Activated naive CD4-positive, alpha-beta T cell treated with anti-CD3 and anti-CD28 coated beads for 36 hours (primary cell): Measurements from ENCODE around the gene PIEZO1. TPM values are rescaled to one million over a fixed set of nuclear protein-coding genes. Genes with fewer than 3 reads are reported as not detected.

Experiments
- CTCF ChIA-PET: fragments of 350-600 bp; sonication (Branson Sonifier 250); formaldehyde crosslinking; loops from one replicate; lab custom pipeline; 2021; ENCODE audit warnings: antibody characterized with exemption; lab: Charles Lee
- DNase-seq: peaks from one replicate; pipeline ENCODE4 v3.0.0-alpha.2; 2020
- H3K27ac Mint-ChIP-seq: one replicate; pipeline ENCODE4 v1.8.0; 2021; ENCODE audit warnings: mild to moderate bottlenecking, mixed read lengths
- H3K27me3 Mint-ChIP-seq: one replicate; pipeline ENCODE4 v1.8.0; 2021; ENCODE audit warnings: low read depth, mixed read lengths
- H3K36me3 Mint-ChIP-seq: one replicate; pipeline ENCODE4 v1.8.0; 2021; ENCODE audit warnings: low read depth, mixed read lengths
- H3K4me1 Mint-ChIP-seq: one replicate; pipeline ENCODE4 v1.8.0; 2021; ENCODE audit warnings: low read depth, mixed read lengths
- H3K4me3 Mint-ChIP-seq: one replicate; pipeline ENCODE4 v1.8.0; 2021; ENCODE audit warnings: mild to moderate bottlenecking, moderate library complexity, mixed read lengths
- H3K9me3 Mint-ChIP-seq: one replicate; pipeline ENCODE4 v1.8.0; 2021; ENCODE audit warnings: mixed read lengths
- intact Hi-C: fragments of 100-400 bp; cut with micrococcal nuclease; formaldehyde crosslinking; loops from one replicate; pipeline ENCODE4 v1.15.1; 2023
- total RNA-seq, 2 experiments: library from RNA; stranded (reverse); gene quantifications; one replicate each; pipeline ENCODE4 v1.2.3, GENCODE V29; 2021

The PIEZO1 gene
- total RNA-seq, 2 experiments from 2014 or later, result 78.2 to 80.1 TPM

DNA sequence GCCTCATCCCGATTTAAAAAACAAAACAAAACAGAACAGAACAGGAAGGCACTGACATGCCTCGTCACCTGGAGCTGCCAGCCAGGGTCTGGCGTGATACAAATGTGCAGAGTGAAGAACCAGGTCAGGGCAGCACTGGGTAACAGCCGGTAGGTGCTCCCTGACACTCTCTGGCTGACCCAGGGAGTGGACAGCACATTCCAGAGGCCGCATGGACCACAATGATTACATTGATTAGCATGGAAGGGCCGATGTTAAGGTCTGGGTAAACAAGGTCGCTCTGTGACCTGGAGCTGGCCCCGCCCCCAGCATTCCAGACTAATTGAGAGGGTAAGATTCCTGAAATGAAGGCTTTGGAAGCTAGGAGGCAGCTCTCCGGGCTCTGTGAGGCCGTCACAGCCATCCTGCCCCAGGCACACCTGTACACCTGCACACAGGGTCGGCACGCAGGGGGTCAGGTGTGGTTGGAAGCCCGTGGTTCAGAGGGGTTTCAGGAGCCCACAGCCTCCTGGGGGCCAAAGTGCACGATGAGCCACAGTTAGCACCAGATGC, 21.4 kb downstream of the PIEZO1 start:
- DNase-seq, result no peak
- CTCF ChIA-PET, result interaction anchor here (0.6 kb wide), 1 partner anchor 271 kb away, joined by 4 read pairs; no protein-coding TSS in a partner anchor
- no peaks in the 10 kb centered on the region for H3K9me3 Mint-ChIP-seq
- no peak overlapping the region for H3K4me3 Mint-ChIP-seq
- peaks cover 1% of the 10 kb centered on the region for H3K36me3 Mint-ChIP-seq
- intact Hi-C loops, result no loop called here
- H3K27ac Mint-ChIP-seq, result no peak overlapping the region
- H3K4me1 Mint-ChIP-seq, result peaks cover 18% of the 10 kb centered on the region
- H3K27me3 Mint-ChIP-seq, result no peaks in the 10 kb centered on the region

DNA sequence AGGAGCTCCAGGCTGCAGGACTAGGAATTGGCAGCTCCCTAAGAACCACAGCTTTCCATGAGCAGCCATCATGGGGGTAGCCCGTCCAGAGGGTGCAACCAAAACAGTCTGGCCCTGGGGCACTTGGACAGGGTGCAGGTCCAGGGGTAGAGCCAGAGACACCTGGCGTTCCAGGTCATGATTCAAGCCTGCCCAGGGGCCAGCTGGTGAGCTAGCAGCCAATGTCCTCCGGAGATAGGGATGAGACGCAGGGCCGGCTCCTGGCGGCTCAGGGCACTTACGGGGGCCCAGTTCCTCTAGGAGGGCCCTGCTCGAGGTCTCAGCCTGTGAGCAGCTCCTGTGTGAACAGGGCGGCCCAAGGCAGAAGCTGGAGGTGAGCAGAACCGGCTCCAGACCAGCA, 22.1 kb downstream of the PIEZO1 start:
- intact Hi-C loops, result no loop called here
- H3K27ac Mint-ChIP-seq, result no peak overlapping the region
- no peak overlapping the region for H3K4me3 Mint-ChIP-seq
- H3K4me1 Mint-ChIP-seq, result peaks cover 19% of the 10 kb centered on the region
- H3K9me3 Mint-ChIP-seq, result no peaks in the 10 kb centered on the region
- H3K27me3 Mint-ChIP-seq, result no peaks in the 10 kb centered on the region
- H3K36me3 Mint-ChIP-seq, result peaks cover 1% of the 10 kb centered on the region
- CTCF ChIA-PET, result interaction anchor here (0.6 to 1.2 kb wide), 3 partner anchors 25 to 270 kb away, joined by 4 read pairs; no protein-coding TSS in a partner anchor
- DNase-seq, result no peak

DNA sequence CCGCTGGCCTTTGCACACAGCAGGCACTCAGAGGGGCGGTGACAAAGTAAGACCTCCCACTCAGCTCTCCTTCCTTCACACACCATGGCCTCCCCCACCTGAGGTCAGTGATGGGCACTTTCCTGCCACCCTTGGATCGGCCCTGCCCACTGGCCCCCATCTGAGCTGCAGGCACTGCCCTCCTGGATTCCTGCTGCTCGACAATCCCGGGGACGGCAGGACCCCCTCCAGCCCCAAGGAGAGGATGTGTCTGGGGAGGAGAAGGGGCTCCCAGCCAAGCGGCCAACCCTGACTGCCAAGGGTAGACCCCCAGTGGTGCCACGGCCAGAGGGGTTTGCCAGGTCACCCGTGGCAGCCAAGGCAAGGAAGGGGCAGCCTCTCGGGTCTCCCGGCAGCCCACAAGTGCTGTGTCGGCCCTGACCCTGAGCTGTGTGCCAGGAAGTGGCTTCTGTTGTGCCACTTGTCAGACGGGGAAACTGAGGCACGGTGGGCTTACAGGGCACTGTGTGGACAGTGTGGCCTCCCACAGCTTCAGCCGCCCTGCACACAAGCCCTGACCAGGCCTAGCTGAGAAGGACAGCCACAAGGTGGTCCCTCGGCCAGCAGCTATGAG, 22.7 kb downstream of the PIEZO1 start:
- no peak overlapping the region for H3K4me3 Mint-ChIP-seq
- CTCF ChIA-PET, result interaction anchor here (0.6 to 1.2 kb wide), 2 partner anchors 25 to 213 kb away, joined by 4 read pairs; no protein-coding TSS in a partner anchor

DNA sequence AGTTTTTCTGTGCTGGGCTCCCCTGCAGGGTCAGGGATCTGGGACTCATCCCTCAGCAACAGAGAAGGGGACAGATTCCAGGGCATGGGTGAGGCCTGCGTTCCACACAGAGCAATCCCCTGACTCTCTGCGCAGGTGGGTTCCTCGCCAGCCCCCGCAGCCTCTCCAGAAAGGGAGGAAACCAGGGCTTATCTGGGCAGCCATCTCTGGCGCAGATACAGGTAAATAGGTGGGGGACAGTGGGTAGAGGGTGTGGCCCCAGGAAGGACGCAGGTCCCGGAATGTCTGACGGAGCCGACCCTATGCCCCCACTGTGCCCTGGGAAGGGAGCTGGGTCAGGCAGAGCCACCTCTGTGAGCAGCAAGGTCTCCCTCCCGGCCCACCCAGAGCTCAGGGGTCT, 23.2 kb downstream of the PIEZO1 start:
- H3K27me3 Mint-ChIP-seq, result no peaks in the 10 kb centered on the region
- no peak overlapping the region for H3K27ac Mint-ChIP-seq
- intact Hi-C loops, result no loop called here
- no peaks in the 10 kb centered on the region for H3K9me3 Mint-ChIP-seq
- H3K36me3 Mint-ChIP-seq, result peaks cover 1% of the 10 kb centered on the region
- no peak for DNase-seq
- CTCF ChIA-PET, result interaction anchor here (1.2 kb wide), 1 partner anchor 24 kb away, joined by 4 read pairs; no protein-coding TSS in a partner anchor
- H3K4me1 Mint-ChIP-seq, result peaks cover 14% of the 10 kb centered on the region
- H3K4me3 Mint-ChIP-seq, result no peak overlapping the region

More for the DNA sequence above, 22.7 kb downstream of the PIEZO1 start:
- no peaks in the 10 kb centered on the region for H3K9me3 Mint-ChIP-seq
- H3K27me3 Mint-ChIP-seq, result no peaks in the 10 kb centered on the region
- intact Hi-C loops, result no loop called here
- DNase-seq, result no peak
- peaks cover 18% of the 10 kb centered on the region for H3K4me1 Mint-ChIP-seq
- no peak overlapping the region for H3K27ac Mint-ChIP-seq
- peaks cover 1% of the 10 kb centered on the region for H3K36me3 Mint-ChIP-seq

DNA sequence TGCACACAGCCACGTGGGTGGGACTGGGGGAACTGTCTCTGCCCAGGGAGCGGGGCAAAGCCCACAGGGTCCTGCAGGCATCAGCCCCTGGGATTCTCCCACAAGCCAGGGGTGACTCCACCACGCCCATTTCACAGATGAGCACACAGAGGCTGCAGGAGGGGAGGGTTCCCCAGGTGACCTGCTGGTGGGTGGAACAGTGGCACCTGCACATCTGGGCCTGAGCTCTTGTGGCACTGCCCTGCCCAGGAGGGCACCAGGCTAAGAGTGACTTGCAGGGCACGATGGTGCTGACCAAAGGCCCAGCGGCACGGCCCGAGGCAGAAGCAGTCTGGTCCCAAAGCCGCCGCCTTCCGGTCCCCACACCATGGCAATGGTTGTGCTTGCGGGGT, 23.9 kb downstream of the PIEZO1 start:
- H3K9me3 Mint-ChIP-seq, result no peaks in the 10 kb centered on the region
- no peak overlapping the region for H3K4me3 Mint-ChIP-seq
- DNase-seq, result no peak
- H3K36me3 Mint-ChIP-seq, result peaks cover 1% of the 10 kb centered on the region
- peaks cover 10% of the 10 kb centered on the region for H3K4me1 Mint-ChIP-seq
- H3K27ac Mint-ChIP-seq, result no peak overlapping the region
- CTCF ChIA-PET, result no interaction called here
- intact Hi-C loops, result no loop called here
- H3K27me3 Mint-ChIP-seq, result no peaks in the 10 kb centered on the region

DNA sequence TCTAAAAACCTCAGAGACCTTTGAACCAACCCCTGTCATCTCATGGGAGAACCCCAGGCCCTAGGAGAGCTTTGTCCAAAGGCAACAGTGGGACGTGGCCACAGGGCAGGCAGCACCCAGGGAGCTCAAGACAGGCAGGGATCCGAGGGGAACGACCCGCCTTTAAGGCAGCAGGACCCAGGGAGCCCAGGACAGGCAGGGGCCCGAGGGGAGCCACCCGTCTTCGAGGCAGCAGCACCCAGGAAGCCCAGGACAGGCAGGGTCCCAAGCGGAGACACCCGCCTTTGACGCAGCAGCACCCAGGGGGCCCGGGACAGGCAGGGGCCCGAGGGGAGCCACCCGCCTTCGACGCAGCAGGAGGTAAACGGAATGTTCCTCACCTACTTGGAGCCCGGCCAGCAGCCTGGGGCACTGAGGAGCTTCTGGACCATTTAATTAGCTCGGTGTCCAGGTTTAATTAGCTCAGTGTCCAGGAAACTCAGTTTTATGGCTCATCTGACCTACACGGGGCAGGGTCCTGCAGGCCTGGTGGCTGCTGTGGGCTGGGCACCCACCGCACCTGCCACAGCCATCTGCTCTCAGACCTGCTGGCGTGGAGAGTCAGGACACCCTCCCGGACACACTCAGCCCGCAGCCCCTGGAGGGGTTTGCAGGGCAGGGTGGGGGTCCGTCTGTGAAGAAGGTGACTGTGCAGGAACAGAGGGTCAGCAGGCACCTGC, 24.4 kb downstream of the PIEZO1 start:
- H3K4me1 Mint-ChIP-seq, result peaks cover 9% of the 10 kb centered on the region

DNA sequence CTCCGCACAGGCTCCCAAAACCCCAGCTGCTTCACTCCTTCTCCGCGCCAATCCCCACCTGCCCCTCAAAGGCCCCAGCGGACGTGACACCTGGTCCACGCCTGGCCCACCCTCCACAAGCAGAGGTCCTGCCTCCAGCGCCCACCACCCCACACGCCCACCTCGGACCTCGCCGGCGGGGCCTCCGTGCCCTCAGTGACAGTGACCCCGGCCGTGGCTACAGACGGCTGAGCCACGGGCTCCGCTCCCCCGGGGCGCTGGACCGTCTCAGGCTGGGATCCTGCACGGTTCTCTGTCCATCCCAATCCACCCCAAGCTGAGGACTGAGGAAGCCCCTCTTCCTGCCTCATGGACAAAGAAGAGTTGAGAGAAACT, 25.1 kb downstream of the PIEZO1 start:
- H3K27me3 Mint-ChIP-seq, result no peaks in the 10 kb centered on the region
- intact Hi-C loops, result no loop called here
- no peak overlapping the region for H3K27ac Mint-ChIP-seq
- no peaks in the 10 kb centered on the region for H3K9me3 Mint-ChIP-seq
- no peak for DNase-seq
- CTCF ChIA-PET, result interaction anchor here (1.3 kb wide), 2 partner anchors 15 to 37 kb away, joined by 4 read pairs; no protein-coding TSS in a partner anchor
- peaks cover 11% of the 10 kb centered on the region for H3K4me1 Mint-ChIP-seq
- H3K4me3 Mint-ChIP-seq, result no peak overlapping the region
- H3K36me3 Mint-ChIP-seq, result peaks cover 1% of the 10 kb centered on the region

More for the DNA sequence above, 24.4 kb downstream of the PIEZO1 start:
- Mint-ChIP-seq H3K36me3 (peaks cover 1% of the 10 kb centered on the region), H3K27ac (no peak overlapping the region), H3K4me3 (no peak overlapping the region), H3K27me3 (no peaks in the 10 kb centered on the region), H3K9me3 (no peaks in the 10 kb centered on the region)
- intact Hi-C loops, result no loop called here
- CTCF ChIA-PET, result no interaction called here
- DNase-seq, result no peak

DNA sequence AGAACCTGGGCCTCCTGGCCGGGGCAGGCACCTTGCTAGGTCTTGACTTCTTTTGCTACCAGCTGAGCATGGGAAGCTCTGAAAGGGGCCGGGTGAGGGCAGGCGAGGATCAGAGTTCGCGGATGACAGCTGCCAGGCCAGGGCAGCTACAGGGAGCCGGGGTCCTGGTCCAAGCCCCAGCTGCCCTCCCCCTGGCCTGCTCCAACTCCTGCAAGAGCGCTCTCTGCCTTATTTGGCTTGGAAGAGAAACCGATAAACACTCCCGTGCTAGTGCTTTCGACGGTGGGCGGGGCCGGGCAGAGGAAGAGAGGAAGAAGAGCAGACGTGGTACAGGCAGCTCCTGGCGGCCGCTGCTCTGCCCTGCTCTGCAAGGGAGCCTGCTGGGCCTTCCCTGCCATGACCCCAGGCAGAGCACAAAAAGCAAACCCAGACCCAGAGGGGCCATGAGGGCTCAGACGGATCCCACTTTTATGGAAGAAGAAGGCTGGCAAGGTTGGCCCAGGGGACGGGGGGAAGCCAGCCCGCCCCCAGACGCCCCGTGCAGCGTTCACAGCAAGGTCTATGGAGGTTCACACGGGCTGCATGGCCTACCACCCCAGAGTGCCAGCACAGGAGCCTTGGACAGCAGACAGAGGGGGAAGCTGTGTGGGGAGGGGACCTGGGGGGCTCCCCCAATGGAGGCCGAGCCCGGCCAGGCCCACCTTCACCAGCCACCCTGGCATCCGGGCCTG, 25.6 kb downstream of the PIEZO1 start:
- Mint-ChIP-seq H3K36me3 (peaks cover 1% of the 10 kb centered on the region), H3K27me3 (no peaks in the 10 kb centered on the region), H3K27ac (no peak overlapping the region), H3K9me3 (no peaks in the 10 kb centered on the region), H3K4me3 (no peak overlapping the region), H3K4me1 (peaks cover 11% of the 10 kb centered on the region)
- peak; percentile 60 for DNase-seq
- CTCF ChIA-PET, result interaction anchor here (1.1 to 1.3 kb wide), 3 partner anchors 15 to 37 kb away, joined by 4 to 6 read pairs (median 4); no protein-coding TSS in a partner anchor
- intact Hi-C loops, result no loop called here

DNA sequence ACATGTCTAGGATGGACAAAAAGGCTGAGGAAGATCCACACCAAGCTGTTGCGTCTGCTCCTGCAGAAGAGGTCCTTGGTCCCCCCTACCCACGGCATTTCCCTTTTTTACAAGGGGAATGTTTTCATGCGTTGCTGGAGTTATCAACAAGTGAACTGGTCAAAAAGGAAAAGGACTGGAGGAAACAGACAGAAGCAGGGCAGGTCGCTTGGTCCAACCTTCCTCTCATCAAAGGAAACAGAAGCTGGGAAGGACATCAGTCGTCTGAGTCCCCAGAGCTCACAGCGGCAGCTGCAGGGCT, 26.1 kb downstream of the PIEZO1 start:
- intact Hi-C loops, result no loop called here
- no peak for DNase-seq
- H3K36me3 Mint-ChIP-seq, result peaks cover 1% of the 10 kb centered on the region
- H3K27ac Mint-ChIP-seq, result no peak overlapping the region
- H3K9me3 Mint-ChIP-seq, result no peaks in the 10 kb centered on the region
- H3K27me3 Mint-ChIP-seq, result no peaks in the 10 kb centered on the region
- CTCF ChIA-PET, result interaction anchor here (1.1 to 1.3 kb wide), 3 partner anchors 14 to 38 kb away, joined by 4 to 6 read pairs (median 4); no protein-coding TSS in a partner anchor
- no peak overlapping the region for H3K4me3 Mint-ChIP-seq
- peaks cover 11% of the 10 kb centered on the region for H3K4me1 Mint-ChIP-seq

DNA sequence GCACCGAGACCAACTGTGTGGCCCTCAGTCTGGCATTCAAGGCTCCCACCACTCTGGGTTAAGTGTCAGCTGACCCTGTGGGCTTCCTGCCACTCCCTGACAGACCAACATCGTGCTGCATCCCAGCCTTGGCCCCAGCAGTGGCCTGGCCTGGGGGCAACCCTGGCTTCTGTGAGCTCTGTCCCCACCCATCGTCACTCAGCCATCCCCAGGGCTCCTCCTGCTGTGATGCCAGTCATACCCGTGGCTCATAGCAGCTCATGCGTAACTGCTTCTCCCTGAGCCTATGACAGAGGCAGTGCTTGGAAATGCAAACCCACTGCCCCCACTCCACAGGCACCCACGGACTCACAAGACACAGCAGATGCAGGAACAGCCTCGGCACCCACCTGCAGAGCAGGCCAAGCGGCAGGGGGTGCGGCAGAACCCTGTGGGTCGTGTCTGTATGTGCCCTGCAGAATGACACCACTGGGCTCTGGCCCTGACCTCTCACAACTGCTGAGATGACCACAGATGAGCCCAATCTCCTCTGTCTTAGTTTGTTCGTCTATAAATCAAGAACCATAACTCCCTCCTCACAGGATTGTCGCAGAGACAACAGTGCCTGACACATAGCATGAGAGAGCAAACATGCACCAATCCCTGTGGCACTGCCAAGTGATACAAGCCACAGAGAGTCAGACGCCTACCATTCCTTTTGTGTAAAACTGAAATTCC, 26.6 kb downstream of the PIEZO1 start:
- no peak for DNase-seq
- peaks cover 11% of the 10 kb centered on the region for H3K4me1 Mint-ChIP-seq
- intact Hi-C loops, result no loop called here
- no peak overlapping the region for H3K27ac Mint-ChIP-seq
- no peaks in the 10 kb centered on the region for H3K9me3 Mint-ChIP-seq
- CTCF ChIA-PET, result interaction anchor here (0.5 to 1.3 kb wide), 4 partner anchors 14 to 944 kb away, joined by 4 to 6 read pairs (median 5); no protein-coding TSS in a partner anchor
- no peak overlapping the region for H3K4me3 Mint-ChIP-seq
- H3K27me3 Mint-ChIP-seq, result no peaks in the 10 kb centered on the region
- H3K36me3 Mint-ChIP-seq, result peaks cover 1% of the 10 kb centered on the region

DNA sequence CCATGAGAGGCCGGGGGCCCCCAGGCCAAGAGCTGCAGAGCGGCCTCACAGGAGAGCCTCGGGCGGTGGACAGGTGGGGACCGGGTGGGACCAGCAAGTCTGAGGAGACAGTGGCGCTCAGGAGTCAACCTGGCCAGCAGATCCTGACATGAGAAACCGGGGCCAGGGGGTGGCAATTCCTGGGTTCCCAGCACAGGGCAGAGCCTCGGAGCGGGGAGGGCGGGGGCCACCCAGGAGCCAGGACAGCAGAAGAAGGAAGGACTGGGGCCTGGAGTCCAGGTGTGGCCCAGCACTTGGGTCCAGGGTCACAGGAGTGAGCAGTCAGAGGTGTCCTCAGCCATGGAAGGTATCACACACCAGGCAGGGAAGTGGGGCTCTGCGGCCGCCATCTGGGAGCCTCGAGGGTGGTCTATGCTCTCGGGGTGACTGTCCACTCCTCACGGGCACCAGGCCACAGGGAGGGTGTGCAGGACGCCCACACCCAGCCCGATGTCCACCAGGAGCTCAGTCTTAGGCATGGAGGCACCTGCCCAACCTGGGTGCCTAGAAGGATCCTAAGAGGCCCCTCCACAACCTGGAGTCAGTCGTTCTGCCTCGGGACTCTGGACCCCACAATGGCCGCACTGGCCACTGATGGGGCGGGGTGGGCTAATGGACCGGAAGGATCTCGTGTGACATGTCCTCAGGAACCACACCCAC, 29.1 kb downstream of the PIEZO1 start:
- DNase-seq, result no peak
- peaks cover 11% of the 10 kb centered on the region for H3K4me1 Mint-ChIP-seq
- H3K27ac Mint-ChIP-seq, result no peak overlapping the region
- no peaks in the 10 kb centered on the region for H3K36me3 Mint-ChIP-seq
- CTCF ChIA-PET, result interaction anchor here (0.8 to 2.2 kb wide), 3 partner anchors 10 to 24 kb away, joined by 3 to 7 read pairs (median 3); no protein-coding TSS in a partner anchor
- H3K9me3 Mint-ChIP-seq, result no peaks in the 10 kb centered on the region
- H3K27me3 Mint-ChIP-seq, result no peaks in the 10 kb centered on the region
- H3K4me3 Mint-ChIP-seq, result no peak overlapping the region
- intact Hi-C loops, result no loop called here
